WTC11 (cell line): Measurements from ENCODE around the gene FGD3. TPM values are rescaled to one million over a fixed set of nuclear protein-coding genes. Genes with fewer than 3 reads are reported as not detected.

Experiments
- total RNA-seq: library from RNA; stranded (reverse); gene quantifications from 3 replicates; pipeline ENCODE4 v1.2.3, GENCODE V29; 2021

FGD3 gene
- total RNA-seq, 1 experiment from 2014 or later = 1.9 TPM

Other genes starting within 250 kb of the FGD3 start
- 30.8 to 38.7 TPM (median 31.4 TPM) in 3 replicates for gene BICD2, start 182.7 kb upstream of the FGD3 start, total RNA-seq
- 12.8 to 14.1 TPM (median 13.3 TPM) in 3 replicates for gene ZNF484, start 69.5 kb upstream of the FGD3 start, total RNA-seq
- gene SUSD3, start 111.2 kb downstream of the FGD3 start, total RNA-seq = 11.5 to 13.2 TPM (median 11.9 TPM) in 3 replicates
- gene CARD19, start 148.7 kb downstream of the FGD3 start, total RNA-seq = 30.0 to 34.5 TPM (median 32.8 TPM) in 3 replicates
- gene NINJ1, start 186.7 kb downstream of the FGD3 start, total RNA-seq = 35.6 to 41.3 TPM (median 37.7 TPM) in 3 replicates
- gene WNK2, start 236.6 kb downstream of the FGD3 start, total RNA-seq = 113 to 121 TPM (median 120 TPM) in 3 replicates